Measurements from ENCODE around the gene GAGE13.
"Not testable (repeated sequence)": the region's sequence is repeated elsewhere in the genome, so short reads cannot be mapped to it uniquely, and the experiment has no call there.

Gene GAGE13

DNA sequence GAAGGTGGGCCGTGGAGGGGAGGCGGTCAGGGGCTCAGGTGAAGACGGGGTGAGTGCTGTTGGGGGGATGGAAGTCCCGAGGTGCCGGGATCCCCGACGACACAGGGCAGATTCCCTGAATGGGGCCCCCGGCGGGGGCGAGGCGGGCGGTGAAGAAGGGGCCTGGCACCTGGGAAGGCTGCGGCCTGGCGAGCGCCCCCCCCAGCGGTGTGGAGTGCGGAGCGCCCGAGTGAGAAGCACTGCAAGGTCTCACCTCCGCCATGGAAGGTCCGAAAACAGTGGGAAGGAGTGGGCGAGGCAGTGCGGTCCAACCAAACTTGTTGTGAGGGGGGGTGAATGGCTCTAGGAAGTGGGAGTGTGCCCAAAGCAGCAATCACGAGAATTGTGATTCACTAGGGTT is 10.1 kb downstream of the GAGE13 start:
- not testable (repeated sequence) for FAIRE-seq

DNA sequence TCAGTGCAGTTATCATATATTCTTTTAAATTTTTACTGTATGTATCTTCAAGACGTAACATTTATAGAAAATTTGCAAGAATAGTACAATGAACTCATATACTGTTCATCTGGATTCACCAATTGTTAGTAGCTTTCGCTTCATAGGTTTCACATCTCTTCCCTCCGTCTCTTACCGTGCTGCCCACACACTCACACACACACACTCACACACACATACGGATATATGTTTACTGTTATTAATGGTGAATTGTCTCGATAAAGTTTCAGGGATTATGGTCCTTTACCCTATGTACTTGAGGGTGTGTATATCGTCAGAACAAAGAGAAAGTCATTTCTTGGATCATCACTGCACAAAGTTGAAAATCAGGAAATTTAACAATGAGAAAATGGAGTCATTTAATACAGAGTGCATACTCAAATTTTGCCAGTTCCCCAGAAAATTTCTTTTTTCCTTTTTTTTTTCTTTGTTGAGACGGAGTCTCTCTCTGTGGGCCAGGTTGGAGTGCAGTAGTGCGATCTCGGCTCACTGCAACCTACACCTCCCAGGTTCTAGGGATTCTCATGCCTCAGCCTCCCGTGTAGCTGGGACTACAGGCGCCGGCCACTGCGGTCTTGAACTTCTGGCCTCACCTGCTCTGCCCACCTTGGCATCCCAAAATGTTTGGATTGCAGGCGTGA is 13.3 kb downstream of the GAGE13 start:
- FAIRE-seq = not testable (repeated sequence)

DNA sequence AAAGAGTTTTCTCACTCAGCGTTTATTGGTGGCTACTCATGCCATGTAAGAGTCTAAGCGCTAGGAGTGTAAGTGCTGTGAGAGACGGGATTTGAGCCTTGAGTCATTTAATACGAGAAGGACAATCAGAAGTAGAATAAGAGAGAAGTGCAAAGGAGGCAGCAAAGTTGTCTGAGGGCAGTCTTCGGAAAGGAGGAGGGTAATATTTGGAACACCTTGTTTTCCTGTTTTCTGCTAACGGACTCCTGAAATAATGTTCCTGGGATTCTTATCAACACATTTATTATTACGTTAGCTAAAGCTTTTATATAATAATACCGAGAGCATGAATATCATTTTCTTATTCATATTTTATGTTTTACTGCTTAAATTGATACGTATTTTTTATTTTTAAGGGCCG is 14.0 kb downstream of the GAGE13 start:
- not testable (repeated sequence) for FAIRE-seq

DNA sequence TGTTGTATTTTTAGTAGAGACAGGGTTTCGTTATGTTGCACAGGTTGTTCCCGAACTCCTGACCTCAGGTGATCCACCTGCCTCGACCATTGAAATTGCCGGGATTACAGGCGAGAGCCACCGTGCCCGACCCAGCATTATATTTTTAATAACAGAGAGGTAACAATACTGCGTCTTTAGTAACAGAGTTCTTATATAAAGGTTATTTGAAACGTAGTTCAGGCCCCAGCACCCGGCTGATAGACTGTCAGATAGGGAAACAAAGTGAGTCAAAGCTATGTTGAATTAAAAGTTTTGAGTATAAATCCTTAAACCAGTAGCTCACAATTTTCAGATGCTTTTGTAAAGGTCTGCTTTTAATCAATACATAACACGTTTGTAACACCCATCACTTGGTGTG is 14.8 kb downstream of the GAGE13 start:
- not testable (repeated sequence) for FAIRE-seq

All from islet of Langerhans (tissue), 1 donor.